ENCODE measurements around the gene GDF2. TPM values are rescaled to one million over a fixed set of nuclear protein-coding genes. Genes with fewer than 3 reads are reported as not detected.

Gene GDF2
- total and polyA plus RNA-seq, 2 experiments from 2014 or later, result not detected

GRCh38 chr10:47300429-47300931 lies 21.8 kb upstream of the GDF2 start:
- Histone ChIP-seq H3K27me3 (replicated peaks; ENCODE audit: insufficient read depth) (peaks cover 74% of the 10 kb centered on the region), H3K9me3 (ENCODE audit: low read depth) (no peaks in the 10 kb centered on the region), H4K20me1 (ENCODE audit: insufficient read depth) (no peaks in the 10 kb centered on the region), H3K4me2 (ENCODE audit: unreplicated experiment) (no peak overlapping the region), H3F3A (ENCODE audit: insufficient read depth) (no peaks in the 10 kb centered on the region), H2AFZ (no peak overlapping the region), H3K79me2 (ENCODE audit: insufficient read depth) (no peaks in the 10 kb centered on the region), H3K9ac (no peak overlapping the region), H3K9me2 (ENCODE audit: insufficient read depth) (no peaks in the 10 kb centered on the region), H3K36me3 (ENCODE audit: low read depth) (no peaks in the 10 kb centered on the region), H3K27ac (no peak overlapping the region), H3K4me1 (ENCODE audit: insufficient read depth) (no peaks in the 10 kb centered on the region), H3K4me3 (peak overlapping the region; percentile 18; the same call in 1 of the 2 replicates)
- peak; percentile 23 for DNase-seq
- in situ Hi-C loops (cut with MboI), result loop anchor here (10.0 kb wide), 1 partner anchor 246 kb away; no protein-coding TSS in a partner anchor
- WGBS, 2 experiments (ENCODE audit: low coverage in 1 of 2, low lambda C conversion rate in 2 of 2, missing lambda C conversion rate in 2 of 2), result 3 to 6% methylated on average over 33 to 57 of the region's 57 CpGs
- TF ChIP-seq EZH2 (IDR thresholded peaks at IDR 0.05; ENCODE audit: insufficient read depth, poor library complexity, severe bottlenecking) (no peak), EZH2phosphoT487 (IDR thresholded peaks at IDR 0.05; ENCODE audit: insufficient read depth, low read depth) (no peak)

- Histone ChIP-seq H3F3A (ENCODE audit: insufficient read depth) (no peaks in the 10 kb centered on the region), H3K36me3 (ENCODE audit: low read depth) (no peaks in the 10 kb centered on the region), H3K27ac (no peak overlapping the region), H3K27me3 (replicated peaks; ENCODE audit: insufficient read depth) (peaks cover 61% of the 10 kb centered on the region), H3K4me1 (ENCODE audit: insufficient read depth) (no peaks in the 10 kb centered on the region), H3K79me2 (ENCODE audit: insufficient read depth) (no peaks in the 10 kb centered on the region), H3K9me3 (ENCODE audit: low read depth) (no peaks in the 10 kb centered on the region), H3K4me3 (no peak overlapping the region), H2AFZ (no peak overlapping the region), H3K4me2 (ENCODE audit: unreplicated experiment) (no peak overlapping the region), H3K9ac (no peak overlapping the region), H3K9me2 (ENCODE audit: insufficient read depth) (no peaks in the 10 kb centered on the region), H4K20me1 (ENCODE audit: insufficient read depth) (no peaks in the 10 kb centered on the region)
- WGBS, 2 experiments (ENCODE audit: low coverage in 1 of 2, low lambda C conversion rate in 2 of 2, missing lambda C conversion rate in 2 of 2), result 51 to 56% methylated on average over 2 of the region's 2 CpGs
- no peak for DNase-seq
- in situ Hi-C loops (cut with MboI), result loop anchor here (10.0 kb wide), 1 partner anchor 247 kb away; no protein-coding TSS in a partner anchor
- TF ChIP-seq EZH2phosphoT487 (IDR thresholded peaks at IDR 0.05; ENCODE audit: insufficient read depth, low read depth), result no peak
- TF ChIP-seq EZH2 (IDR thresholded peaks at IDR 0.05; ENCODE audit: insufficient read depth, poor library complexity, severe bottlenecking), result no peak
Observed at GRCh38 chr10:47301833-47302232, 20.4 kb upstream of the GDF2 start.

GRCh38 chr10:47303105-47303504 lies 19.1 kb upstream of the GDF2 start:
- in situ Hi-C loops (cut with MboI), result loop anchor here (10.0 kb wide), 1 partner anchor 248 kb away; no protein-coding TSS in a partner anchor
- Histone ChIP-seq H3K79me2 (ENCODE audit: insufficient read depth) (no peaks in the 10 kb centered on the region), H3K9me3 (ENCODE audit: low read depth) (no peaks in the 10 kb centered on the region), H3K36me3 (ENCODE audit: low read depth) (no peaks in the 10 kb centered on the region), H3K27me3 (replicated peaks; ENCODE audit: insufficient read depth) (peaks cover 58% of the 10 kb centered on the region), H3F3A (ENCODE audit: insufficient read depth) (no peaks in the 10 kb centered on the region), H3K9me2 (ENCODE audit: insufficient read depth) (no peaks in the 10 kb centered on the region), H3K27ac (no peak overlapping the region), H2AFZ (no peak overlapping the region), H3K4me2 (ENCODE audit: unreplicated experiment) (no peak overlapping the region), H3K4me1 (ENCODE audit: insufficient read depth) (no peaks in the 10 kb centered on the region), H3K9ac (no peak overlapping the region), H4K20me1 (ENCODE audit: insufficient read depth) (no peaks in the 10 kb centered on the region), H3K4me3 (no peak overlapping the region)
- WGBS, 2 experiments (ENCODE audit: low coverage in 1 of 2, low lambda C conversion rate in 2 of 2, missing lambda C conversion rate in 2 of 2), result 58 to 64% methylated on average over 7 of the region's 7 CpGs
- DNase-seq, result no peak
- no peak for TF ChIP-seq EZH2 (IDR thresholded peaks at IDR 0.05; ENCODE audit: insufficient read depth, poor library complexity, severe bottlenecking)
- TF ChIP-seq EZH2phosphoT487 (IDR thresholded peaks at IDR 0.05; ENCODE audit: insufficient read depth, low read depth), result no peak

GRCh38 chr10:47303866-47304265 lies 18.4 kb upstream of the GDF2 start:
- TF ChIP-seq EZH2phosphoT487 (IDR thresholded peaks at IDR 0.05; ENCODE audit: insufficient read depth, low read depth), result no peak
- no peak for TF ChIP-seq EZH2 (IDR thresholded peaks at IDR 0.05; ENCODE audit: insufficient read depth, poor library complexity, severe bottlenecking)
- Histone ChIP-seq H3K9me2 (ENCODE audit: insufficient read depth) (no peaks in the 10 kb centered on the region), H3K79me2 (ENCODE audit: insufficient read depth) (no peaks in the 10 kb centered on the region), H3K27me3 (replicated peaks; ENCODE audit: insufficient read depth) (peaks cover 52% of the 10 kb centered on the region), H3K27ac (no peak overlapping the region), H3K4me3 (no peak overlapping the region), H4K20me1 (ENCODE audit: insufficient read depth) (no peaks in the 10 kb centered on the region), H3F3A (ENCODE audit: insufficient read depth) (no peaks in the 10 kb centered on the region), H3K4me2 (ENCODE audit: unreplicated experiment) (no peak overlapping the region), H3K36me3 (ENCODE audit: low read depth) (no peaks in the 10 kb centered on the region), H3K9ac (no peak overlapping the region), H2AFZ (no peak overlapping the region), H3K4me1 (ENCODE audit: insufficient read depth) (no peaks in the 10 kb centered on the region), H3K9me3 (ENCODE audit: low read depth) (no peaks in the 10 kb centered on the region)
- no peak for DNase-seq
- in situ Hi-C loops (cut with MboI), result loop anchor here (10.0 kb wide), 1 partner anchor 249 kb away; no protein-coding TSS in a partner anchor
- 63 to 65% methylated on average over 6 of the region's 6 CpGs for WGBS, 2 experiments (ENCODE audit: low coverage in 1 of 2, low lambda C conversion rate in 2 of 2, missing lambda C conversion rate in 2 of 2)

All from GM23248 (cell line).